GM12892 (cell line): ENCODE measurements around the gene SDF2L1.

ENCODE experiments used
- POLR2A ChIP-seq: IDR thresholded peaks from 2 replicates; pipeline ENCODE4 v1.6.1; 2011; ENCODE audit warnings: low read depth, low read length, control low read depth
- TAF1 ChIP-seq: IDR thresholded peaks from 2 replicates; pipeline ENCODE4 v1.6.1; 2011; ENCODE audit warnings: low read depth, mild to moderate bottlenecking, control low read depth, low read length, borderline replicate concordance

GRCh38 chr22:21628386-21629254, 13.5 kb upstream of the SDF2L1 start:
- no peak for TF ChIP-seq POLR2A
- no peak for TF ChIP-seq TAF1
